Stomach (tissue), 4 donors: ENCODE data around the gene LHFPL6.

Experiments used
- CTCF ChIP-seq, 7 experiments: fragments of 450-650 bp in 4 of 7; fragments of 200-600 bp in 3 of 7; sonication (generic) in 3 of 7; IDR thresholded peaks; one replicate each; pipeline ENCODE4 v1.5.1; 2016 to 2019; ENCODE audit warnings: antibody characterized with exemption in 7 of 7, control low read depth in 2 of 7, mild to moderate bottlenecking in 1 of 7
- EP300 ChIP-seq: sonication (generic); formaldehyde crosslinking; IDR thresholded peaks from one replicate; pipeline ENCODE4 v1.6.1; 2017; ENCODE audit warnings: antibody characterized with exemption
- POLR2A ChIP-seq, 4 donors: fragments of 450-650 bp; IDR thresholded peaks; one replicate each; pipeline ENCODE4 v1.6.1; 2016; ENCODE audit warnings: antibody characterized with exemption in 4 of 4, control low read depth in 2 of 4, mild to moderate bottlenecking in 1 of 4, moderate library complexity in 1 of 4
- POLR2AphosphoS5 ChIP-seq, 3 donors: sonication (generic); formaldehyde crosslinking; IDR thresholded peaks; one replicate each; pipeline ENCODE4 v1.6.1; 2016; ENCODE audit warnings: antibody characterized with exemption in 3 of 3

GRCh38 chr13:39462906-39463305, 140.1 kb downstream of the LHFPL6 start:
- TF ChIP-seq POLR2AphosphoS5 (IDR thresholded peaks at IDR 0.05) (no peak), CTCF (IDR thresholded peaks at IDR 0.05) (no peak), EP300 (no peak), POLR2A (IDR thresholded peaks at IDR 0.05) (no peak)
